ENCODE measurements around the gene RSF1.

Gene RSF1

DNA sequence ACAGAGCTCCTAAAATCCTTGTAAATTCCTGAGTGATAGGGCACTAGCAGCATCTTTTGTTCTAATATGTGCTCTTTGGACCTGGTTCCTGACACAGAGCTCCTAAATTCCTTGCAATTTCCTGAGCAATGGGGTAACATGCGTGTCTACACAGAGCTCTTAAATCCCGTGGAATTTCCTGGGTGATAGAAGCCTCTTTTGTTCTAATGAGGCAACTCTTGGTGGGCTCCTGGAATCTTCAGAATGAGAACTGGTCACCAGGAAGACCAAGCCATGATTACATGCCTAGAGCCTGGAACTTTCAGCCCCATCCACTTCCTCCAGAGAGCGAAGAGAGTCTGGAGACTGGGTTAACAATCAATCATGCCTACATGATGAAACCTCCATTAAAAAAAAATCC is 19.0 kb downstream of the RSF1 start:
- H3K4me3 ChIP-seq (ENCODE audit: low read depth, low read length): no peak overlapping the region
- no peak for TF ChIP-seq CTCF (IDR thresholded peaks at IDR 0.05; ENCODE audit: borderline replicate concordance, insufficient read depth, low read depth, low read length)

DNA sequence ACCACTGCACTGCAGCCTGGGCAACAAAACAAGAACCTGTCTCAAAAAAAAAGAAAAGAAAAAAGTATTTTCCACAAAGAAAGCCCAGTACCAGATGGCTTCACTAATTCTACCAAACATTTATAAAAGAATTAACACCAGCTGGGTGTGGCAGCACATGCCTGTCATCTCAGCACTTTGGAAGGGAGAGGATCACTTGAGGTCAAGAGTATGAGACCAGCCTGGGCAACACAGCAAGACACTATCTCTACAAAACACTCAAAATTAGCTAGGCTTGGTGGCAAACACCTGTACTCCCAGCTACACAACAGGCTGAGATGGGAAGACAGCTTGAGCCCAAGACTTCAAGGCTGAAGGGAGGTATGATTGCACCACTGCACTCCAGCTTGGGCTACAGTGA is 20.1 kb downstream of the RSF1 start:
- H3K4me3 ChIP-seq (ENCODE audit: low read depth, low read length): no peak overlapping the region
- no peak for TF ChIP-seq CTCF (IDR thresholded peaks at IDR 0.05; ENCODE audit: borderline replicate concordance, insufficient read depth, low read depth, low read length)

DNA sequence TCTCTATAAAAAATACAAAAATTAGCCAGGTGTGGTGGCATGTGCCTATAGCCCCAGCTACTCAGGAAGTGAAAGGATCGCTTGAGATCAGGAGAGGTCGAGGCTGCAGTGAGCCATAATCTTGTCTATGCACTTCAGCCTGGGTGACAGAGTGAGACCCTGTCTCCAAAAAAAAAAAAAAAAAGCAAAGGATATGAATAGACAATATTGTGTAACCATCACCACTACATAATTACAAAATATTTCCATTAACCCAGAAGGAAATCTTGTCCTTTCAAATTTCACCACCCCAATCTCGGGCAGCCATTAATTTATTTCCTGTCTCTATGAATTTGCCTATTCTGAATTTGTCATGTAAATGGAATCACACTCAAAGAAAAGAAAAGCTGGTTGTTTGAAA is 21.2 kb downstream of the RSF1 start:
- no peak for TF ChIP-seq CTCF (IDR thresholded peaks at IDR 0.05; ENCODE audit: borderline replicate concordance, insufficient read depth, low read depth, low read length)
- H3K4me3 ChIP-seq (ENCODE audit: low read depth, low read length): no peak overlapping the region

DNA sequence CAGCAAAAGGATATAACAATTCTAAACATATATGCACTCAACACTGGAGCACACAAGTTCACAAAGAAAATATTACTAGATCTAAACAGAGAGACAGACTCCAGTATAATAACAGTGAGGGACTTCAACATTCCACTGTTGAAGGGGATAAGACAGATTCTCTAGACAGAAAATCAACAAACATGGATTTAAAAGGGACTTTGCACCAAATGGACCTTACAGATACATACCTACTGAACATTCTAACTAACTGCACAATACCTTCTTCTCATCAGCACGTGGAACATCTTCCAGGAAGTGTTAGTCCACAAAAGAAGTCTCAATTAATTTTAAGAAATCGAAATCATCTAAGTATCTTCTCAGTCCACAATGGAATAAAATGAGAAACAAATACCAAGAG is 26.6 kb downstream of the RSF1 start:
- TF ChIP-seq CTCF (IDR thresholded peaks at IDR 0.05; ENCODE audit: borderline replicate concordance, insufficient read depth, low read depth, low read length): no peak

GRCh38 chr11:77791301-77791700 is 29.2 kb downstream of the RSF1 start:
- no peak overlapping the region for H3K4me3 ChIP-seq (ENCODE audit: low read depth, low read length)
- no peak for TF ChIP-seq CTCF (IDR thresholded peaks at IDR 0.05; ENCODE audit: borderline replicate concordance, insufficient read depth, low read depth, low read length)

More for the DNA sequence above, 26.6 kb downstream of the RSF1 start:
- H3K4me3 ChIP-seq (ENCODE audit: low read depth, low read length): no peak overlapping the region

DNA sequence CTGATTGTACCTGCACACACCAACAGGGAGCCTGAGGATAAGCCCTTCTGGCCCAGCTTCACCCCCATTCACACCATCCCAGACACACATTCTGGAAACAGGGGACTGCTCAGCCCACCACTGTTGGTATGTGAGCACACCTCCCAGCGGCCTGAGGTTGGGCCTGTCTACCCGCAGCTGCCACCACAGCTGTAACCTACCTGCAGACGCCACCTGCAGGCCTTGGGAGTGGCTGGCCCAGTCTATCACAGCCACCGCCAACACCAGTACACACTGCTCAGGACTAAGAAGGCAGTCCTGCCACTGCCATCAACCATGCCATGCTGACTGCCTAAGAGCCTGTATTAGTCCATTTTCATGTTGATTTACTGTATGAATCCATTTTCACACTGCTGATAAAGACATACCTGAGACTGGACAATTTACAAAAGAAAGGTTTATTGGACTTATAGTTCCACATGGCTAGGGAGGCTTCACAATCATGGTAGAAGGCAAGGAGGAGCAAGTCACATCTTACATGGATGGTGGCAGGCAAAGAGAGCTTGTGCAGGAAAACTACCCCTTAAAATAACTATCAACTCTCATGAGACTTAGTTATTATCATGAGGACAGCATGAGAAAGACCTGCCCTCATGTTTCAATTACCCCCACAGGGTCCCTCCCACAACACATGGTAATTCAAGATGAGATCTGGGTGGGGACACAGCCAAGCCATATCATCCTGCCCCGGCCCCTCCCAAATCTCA is 30.6 kb downstream of the RSF1 start:
- H3K4me3 ChIP-seq (ENCODE audit: low read depth, low read length): no peak overlapping the region
- no peak for TF ChIP-seq CTCF (IDR thresholded peaks at IDR 0.05; ENCODE audit: borderline replicate concordance, insufficient read depth, low read depth, low read length)

GRCh38 chr11:77789061-77789730 is 31.3 kb downstream of the RSF1 start:
- no peak overlapping the region for H3K4me3 ChIP-seq (ENCODE audit: low read depth, low read length)
- TF ChIP-seq CTCF (IDR thresholded peaks at IDR 0.05; ENCODE audit: borderline replicate concordance, insufficient read depth, low read depth, low read length): no peak
